SK-N-SH (cell line): Measurements from ENCODE around the gene SHANK1.
"Not testable (repeated sequence)": the region's sequence is repeated elsewhere in the genome, so short reads cannot be mapped to it uniquely, and the experiment has no call there.

ENCODE experiments used
- CTCF ChIP-seq: fragments of 200-600 bp; sonication (generic); IDR thresholded peaks from 2 replicates; pipeline ENCODE4 v1.6.1; 2017; ENCODE audit warnings: antibody characterized with exemption, mild to moderate bottlenecking, moderate library complexity
- ELF1 ChIP-seq: IDR thresholded peaks from 2 replicates; pipeline ENCODE4 v1.4.0; 2012
- GABPA ChIP-seq: IDR thresholded peaks from 2 replicates; pipeline ENCODE4 v1.4.0; 2012; ENCODE audit warnings: low read depth, mild to moderate bottlenecking
- POLR2AphosphoS5 ChIP-seq: IDR thresholded peaks from 2 replicates; pipeline ENCODE4 v1.6.1; 2012; ENCODE audit warnings: low read depth, low read length
- SIN3A ChIP-seq: IDR thresholded peaks from 2 replicates; pipeline ENCODE4 v1.6.1; 2012; ENCODE audit warnings: low read depth, mild to moderate bottlenecking, low read length, moderate library complexity, borderline replicate concordance

DNA sequence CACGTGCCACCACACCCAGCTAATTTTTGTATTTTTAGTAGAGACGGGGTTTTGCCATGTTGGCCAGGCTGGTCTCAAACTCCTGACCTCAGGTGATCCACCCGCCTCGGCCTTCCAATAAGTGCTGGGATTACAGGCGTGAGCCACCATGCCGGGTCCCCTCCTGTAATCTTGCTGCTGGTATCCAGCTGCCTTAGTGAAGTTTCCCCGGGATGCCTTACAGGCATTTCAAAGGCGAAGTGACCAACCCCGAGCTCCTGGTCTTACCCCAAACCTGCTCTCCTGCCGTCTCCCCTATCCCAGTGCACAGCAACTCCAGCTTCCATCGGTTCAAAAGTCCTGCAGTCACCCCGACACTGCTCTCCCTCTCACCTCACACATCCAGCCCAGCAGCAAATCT is 47.1 kb upstream of the SHANK1 start:
- not testable (repeated sequence) for TF ChIP-seq GABPA, CTCF, ELF1, SIN3A, POLR2AphosphoS5
